GM23338 (cell line): Measurements from ENCODE around the gene CFAP74.

Source experiments
- CREB1 ChIP-seq: fragments of 250-450 bp; sonication (Bioruptor Pico); IDR thresholded peaks from 2 replicates; pipeline ENCODE4 v1.5.0; 2020; ENCODE audit warnings: low read depth, mild to moderate bottlenecking, moderate library complexity
- EZH2 ChIP-seq: fragments of 200-600 bp; sonication (generic); IDR thresholded peaks from one replicate; pipeline ENCODE4 v1.8.0; 2017; ENCODE audit warnings: antibody characterized with exemption, mild to moderate bottlenecking, low read depth; ENCODE audit not compliant: unreplicated experiment
- EZH2phosphoT487 ChIP-seq: fragments of 200-600 bp; sonication (generic); IDR thresholded peaks from one replicate; pipeline ENCODE4 v1.8.1; 2018; ENCODE audit warnings: antibody characterized with exemption; ENCODE audit not compliant: unreplicated experiment
- JUNB ChIP-seq: IDR thresholded peaks from one replicate; pipeline ENCODE4 v1.6.1; 2016; ENCODE audit warnings: antibody characterized with exemption; ENCODE audit not compliant: unreplicated experiment
- NANOG ChIP-seq: IDR thresholded peaks from 2 replicates; pipeline ENCODE4 v1.6.1; 2016; ENCODE audit warnings: antibody characterized with exemption, borderline replicate concordance
- POLR2AphosphoS5 ChIP-seq: IDR thresholded peaks from 2 replicates; pipeline ENCODE4 v1.6.1; 2016; ENCODE audit warnings: antibody characterized with exemption, low read depth
- STAT1 ChIP-seq: IDR thresholded peaks from one replicate; pipeline ENCODE4 v1.6.1; 2016; ENCODE audit warnings: antibody characterized with exemption; ENCODE audit not compliant: unreplicated experiment
- ZNF331 ChIP-seq: fragments of 250-450 bp; sonication (Bioruptor Pico); IDR thresholded peaks from 2 replicates; pipeline ENCODE4 v1.5.0; 2020; ENCODE audit warnings: low read depth, mild to moderate bottlenecking, moderate library complexity
- TF ChIP-seq, protein P1 (sequence below), 2 experiments: fragments of 200-600 bp in 1 of 2; sonication (generic) in 1 of 2; conservative IDR thresholded peaks; 2 replicates each; pipeline versions ENCODE4 v1.5.1 to v1.6.1; 2016 to 2017; ENCODE audit warnings: antibody characterized with exemption in 2 of 2, low read depth in 2 of 2, mild to moderate bottlenecking in 2 of 2, moderate library complexity in 1 of 2
- TF ChIP-seq, protein P2 (sequence below): fragments of 250-450 bp; sonication (Bioruptor Pico); IDR thresholded peaks from 2 replicates; pipeline ENCODE4 v1.5.0; 2020; ENCODE audit warnings: mild to moderate bottlenecking, moderate library complexity
- TF ChIP-seq, protein P3 (sequence below): IDR thresholded peaks from one replicate; pipeline ENCODE4 v1.6.1; 2018; ENCODE audit warnings: antibody characterized with exemption; ENCODE audit not compliant: unreplicated experiment
- TF ChIP-seq, protein P4 (sequence below): IDR thresholded peaks from 2 replicates; pipeline ENCODE4 v1.6.1; 2016; ENCODE audit warnings: antibody characterized with exemption

DNA sequence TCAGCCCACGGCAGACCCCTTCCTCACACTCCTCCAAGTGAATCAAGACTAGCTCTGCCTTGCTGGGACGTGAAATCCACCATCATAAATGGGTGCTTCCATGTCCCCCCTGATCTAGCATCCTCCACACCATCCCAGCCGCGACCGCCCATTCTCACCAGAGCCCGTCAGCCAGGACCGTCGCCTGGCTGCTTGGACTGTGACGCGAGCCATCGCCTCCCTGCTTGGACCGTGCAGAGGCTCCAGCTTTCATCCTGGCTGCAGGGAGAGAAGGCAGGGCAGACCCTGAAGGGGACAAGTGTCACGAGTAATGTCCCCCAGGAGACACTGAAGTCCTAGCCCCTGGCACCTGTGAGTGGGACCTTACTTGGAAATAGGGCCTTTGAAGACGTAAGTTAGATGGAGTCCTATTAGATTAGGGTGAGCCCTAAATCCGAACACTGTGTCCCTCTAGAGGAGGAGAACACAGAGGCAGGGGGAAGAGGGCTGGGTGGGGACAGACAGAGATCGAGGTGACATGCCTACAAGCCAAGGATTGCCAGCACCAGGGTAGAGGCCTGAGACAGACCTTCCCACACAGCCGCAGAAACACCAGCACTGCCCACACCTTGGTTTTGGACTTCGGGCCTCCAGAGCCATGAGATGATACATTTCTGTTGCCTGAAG is 33.9 kb upstream of the CFAP74 start:
- TF ChIP-seq, protein P1, sequence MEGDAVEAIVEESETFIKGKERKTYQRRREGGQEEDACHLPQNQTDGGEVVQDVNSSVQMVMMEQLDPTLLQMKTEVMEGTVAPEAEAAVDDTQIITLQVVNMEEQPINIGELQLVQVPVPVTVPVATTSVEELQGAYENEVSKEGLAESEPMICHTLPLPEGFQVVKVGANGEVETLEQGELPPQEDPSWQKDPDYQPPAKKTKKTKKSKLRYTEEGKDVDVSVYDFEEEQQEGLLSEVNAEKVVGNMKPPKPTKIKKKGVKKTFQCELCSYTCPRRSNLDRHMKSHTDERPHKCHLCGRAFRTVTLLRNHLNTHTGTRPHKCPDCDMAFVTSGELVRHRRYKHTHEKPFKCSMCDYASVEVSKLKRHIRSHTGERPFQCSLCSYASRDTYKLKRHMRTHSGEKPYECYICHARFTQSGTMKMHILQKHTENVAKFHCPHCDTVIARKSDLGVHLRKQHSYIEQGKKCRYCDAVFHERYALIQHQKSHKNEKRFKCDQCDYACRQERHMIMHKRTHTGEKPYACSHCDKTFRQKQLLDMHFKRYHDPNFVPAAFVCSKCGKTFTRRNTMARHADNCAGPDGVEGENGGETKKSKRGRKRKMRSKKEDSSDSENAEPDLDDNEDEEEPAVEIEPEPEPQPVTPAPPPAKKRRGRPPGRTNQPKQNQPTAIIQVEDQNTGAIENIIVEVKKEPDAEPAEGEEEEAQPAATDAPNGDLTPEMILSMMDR (conservative IDR thresholded peaks at IDR 0.05; ENCODE audit: low read depth in 2 of 2), result no peak
- TF ChIP-seq EZH2phosphoT487 (no peak), POLR2AphosphoS5 (no peak), EZH2 (no peak), STAT1 (no peak), JUNB (no peak), CREB1 (CRISPR knock-in tag) (no peak), ZNF331 (CRISPR knock-in tag) (no peak), NANOG (no peak)
- TF ChIP-seq, protein P2, sequence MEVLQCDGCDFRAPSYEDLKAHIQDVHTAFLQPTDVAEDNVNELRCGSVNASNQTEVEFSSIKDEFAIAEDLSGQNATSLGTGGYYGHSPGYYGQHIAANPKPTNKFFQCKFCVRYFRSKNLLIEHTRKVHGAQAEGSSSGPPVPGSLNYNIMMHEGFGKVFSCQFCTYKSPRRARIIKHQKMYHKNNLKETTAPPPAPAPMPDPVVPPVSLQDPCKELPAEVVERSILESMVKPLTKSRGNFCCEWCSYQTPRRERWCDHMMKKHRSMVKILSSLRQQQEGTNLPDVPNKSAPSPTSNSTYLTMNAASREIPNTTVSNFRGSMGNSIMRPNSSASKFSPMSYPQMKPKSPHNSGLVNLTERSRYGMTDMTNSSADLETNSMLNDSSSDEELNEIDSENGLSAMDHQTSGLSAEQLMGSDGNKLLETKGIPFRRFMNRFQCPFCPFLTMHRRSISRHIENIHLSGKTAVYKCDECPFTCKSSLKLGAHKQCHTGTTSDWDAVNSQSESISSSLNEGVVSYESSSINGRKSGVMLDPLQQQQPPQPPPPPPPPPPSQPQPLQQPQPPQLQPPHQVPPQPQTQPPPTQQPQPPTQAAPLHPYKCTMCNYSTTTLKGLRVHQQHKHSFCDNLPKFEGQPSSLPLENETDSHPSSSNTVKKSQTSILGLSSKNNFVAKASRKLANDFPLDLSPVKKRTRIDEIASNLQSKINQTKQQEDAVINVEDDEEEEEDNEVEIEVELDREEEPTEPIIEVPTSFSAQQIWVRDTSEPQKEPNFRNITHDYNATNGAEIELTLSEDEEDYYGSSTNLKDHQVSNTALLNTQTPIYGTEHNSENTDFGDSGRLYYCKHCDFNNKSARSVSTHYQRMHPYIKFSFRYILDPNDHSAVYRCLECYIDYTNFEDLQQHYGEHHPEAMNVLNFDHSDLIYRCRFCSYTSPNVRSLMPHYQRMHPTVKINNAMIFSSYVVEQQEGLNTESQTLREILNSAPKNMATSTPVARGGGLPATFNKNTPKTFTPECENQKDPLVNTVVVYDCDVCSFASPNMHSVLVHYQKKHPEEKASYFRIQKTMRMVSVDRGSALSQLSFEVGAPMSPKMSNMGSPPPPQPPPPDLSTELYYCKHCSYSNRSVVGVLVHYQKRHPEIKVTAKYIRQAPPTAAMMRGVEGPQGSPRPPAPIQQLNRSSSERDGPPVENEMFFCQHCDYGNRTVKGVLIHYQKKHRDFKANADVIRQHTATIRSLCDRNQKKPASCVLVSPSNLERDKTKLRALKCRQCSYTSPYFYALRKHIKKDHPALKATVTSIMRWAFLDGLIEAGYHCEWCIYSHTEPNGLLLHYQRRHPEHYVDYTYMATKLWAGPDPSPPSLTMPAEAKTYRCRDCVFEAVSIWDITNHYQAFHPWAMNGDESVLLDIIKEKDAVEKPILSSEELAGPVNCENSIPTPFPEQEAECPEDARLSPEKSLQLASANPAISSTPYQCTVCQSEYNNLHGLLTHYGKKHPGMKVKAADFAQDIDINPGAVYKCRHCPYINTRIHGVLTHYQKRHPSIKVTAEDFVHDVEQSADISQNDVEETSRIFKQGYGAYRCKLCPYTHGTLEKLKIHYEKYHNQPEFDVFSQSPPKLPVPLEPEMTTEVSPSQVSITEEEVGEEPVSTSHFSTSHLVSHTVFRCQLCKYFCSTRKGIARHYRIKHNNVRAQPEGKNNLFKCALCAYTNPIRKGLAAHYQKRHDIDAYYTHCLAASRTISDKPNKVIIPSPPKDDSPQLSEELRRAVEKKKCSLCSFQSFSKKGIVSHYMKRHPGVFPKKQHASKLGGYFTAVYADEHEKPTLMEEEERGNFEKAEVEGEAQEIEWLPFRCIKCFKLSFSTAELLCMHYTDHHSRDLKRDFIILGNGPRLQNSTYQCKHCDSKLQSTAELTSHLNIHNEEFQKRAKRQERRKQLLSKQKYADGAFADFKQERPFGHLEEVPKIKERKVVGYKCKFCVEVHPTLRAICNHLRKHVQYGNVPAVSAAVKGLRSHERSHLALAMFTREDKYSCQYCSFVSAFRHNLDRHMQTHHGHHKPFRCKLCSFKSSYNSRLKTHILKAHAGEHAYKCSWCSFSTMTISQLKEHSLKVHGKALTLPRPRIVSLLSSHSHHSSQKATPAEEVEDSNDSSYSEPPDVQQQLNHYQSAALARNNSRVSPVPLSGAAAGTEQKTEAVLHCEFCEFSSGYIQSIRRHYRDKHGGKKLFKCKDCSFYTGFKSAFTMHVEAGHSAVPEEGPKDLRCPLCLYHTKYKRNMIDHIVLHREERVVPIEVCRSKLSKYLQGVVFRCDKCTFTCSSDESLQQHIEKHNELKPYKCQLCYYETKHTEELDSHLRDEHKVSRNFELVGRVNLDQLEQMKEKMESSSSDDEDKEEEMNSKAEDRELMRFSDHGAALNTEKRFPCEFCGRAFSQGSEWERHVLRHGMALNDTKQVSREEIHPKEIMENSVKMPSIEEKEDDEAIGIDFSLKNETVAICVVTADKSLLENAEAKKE (CRISPR knock-in tag), result no peak
- TF ChIP-seq, protein P3, sequence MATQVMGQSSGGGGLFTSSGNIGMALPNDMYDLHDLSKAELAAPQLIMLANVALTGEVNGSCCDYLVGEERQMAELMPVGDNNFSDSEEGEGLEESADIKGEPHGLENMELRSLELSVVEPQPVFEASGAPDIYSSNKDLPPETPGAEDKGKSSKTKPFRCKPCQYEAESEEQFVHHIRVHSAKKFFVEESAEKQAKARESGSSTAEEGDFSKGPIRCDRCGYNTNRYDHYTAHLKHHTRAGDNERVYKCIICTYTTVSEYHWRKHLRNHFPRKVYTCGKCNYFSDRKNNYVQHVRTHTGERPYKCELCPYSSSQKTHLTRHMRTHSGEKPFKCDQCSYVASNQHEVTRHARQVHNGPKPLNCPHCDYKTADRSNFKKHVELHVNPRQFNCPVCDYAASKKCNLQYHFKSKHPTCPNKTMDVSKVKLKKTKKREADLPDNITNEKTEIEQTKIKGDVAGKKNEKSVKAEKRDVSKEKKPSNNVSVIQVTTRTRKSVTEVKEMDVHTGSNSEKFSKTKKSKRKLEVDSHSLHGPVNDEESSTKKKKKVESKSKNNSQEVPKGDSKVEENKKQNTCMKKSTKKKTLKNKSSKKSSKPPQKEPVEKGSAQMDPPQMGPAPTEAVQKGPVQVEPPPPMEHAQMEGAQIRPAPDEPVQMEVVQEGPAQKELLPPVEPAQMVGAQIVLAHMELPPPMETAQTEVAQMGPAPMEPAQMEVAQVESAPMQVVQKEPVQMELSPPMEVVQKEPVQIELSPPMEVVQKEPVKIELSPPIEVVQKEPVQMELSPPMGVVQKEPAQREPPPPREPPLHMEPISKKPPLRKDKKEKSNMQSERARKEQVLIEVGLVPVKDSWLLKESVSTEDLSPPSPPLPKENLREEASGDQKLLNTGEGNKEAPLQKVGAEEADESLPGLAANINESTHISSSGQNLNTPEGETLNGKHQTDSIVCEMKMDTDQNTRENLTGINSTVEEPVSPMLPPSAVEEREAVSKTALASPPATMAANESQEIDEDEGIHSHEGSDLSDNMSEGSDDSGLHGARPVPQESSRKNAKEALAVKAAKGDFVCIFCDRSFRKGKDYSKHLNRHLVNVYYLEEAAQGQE, result no peak
- TF ChIP-seq, protein P4, sequence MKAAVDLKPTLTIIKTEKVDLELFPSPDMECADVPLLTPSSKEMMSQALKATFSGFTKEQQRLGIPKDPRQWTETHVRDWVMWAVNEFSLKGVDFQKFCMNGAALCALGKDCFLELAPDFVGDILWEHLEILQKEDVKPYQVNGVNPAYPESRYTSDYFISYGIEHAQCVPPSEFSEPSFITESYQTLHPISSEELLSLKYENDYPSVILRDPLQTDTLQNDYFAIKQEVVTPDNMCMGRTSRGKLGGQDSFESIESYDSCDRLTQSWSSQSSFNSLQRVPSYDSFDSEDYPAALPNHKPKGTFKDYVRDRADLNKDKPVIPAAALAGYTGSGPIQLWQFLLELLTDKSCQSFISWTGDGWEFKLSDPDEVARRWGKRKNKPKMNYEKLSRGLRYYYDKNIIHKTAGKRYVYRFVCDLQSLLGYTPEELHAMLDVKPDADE, result no peak
